PC-9 (cell line): ENCODE results near the gene DHRS4L2. TPM values are rescaled to one million over a fixed set of nuclear protein-coding genes. Genes with fewer than 3 reads are reported as not detected.
A peak's percentile ranks its signal among the peaks of the same experiment; 100 is the strongest.
"Not testable (repeated sequence)": the region's sequence is repeated elsewhere in the genome, so short reads cannot be mapped to it uniquely, and the experiment has no call there.

Experiments
- BruUV-seq: library from RNA; stranded (reverse); fragments of 400-500 nt; replicated peaks from 2 replicates; lab custom pipeline; 2021; lab: Mats Ljungman, UMichigan
- CTCF ChIA-PET: fragments of 300-600 bp; sonication (Branson Sonifier 250); formaldehyde crosslinking; loops from one replicate; lab custom pipeline; 2022; ENCODE audit warnings: antibody characterized with exemption; lab: Charles Lee
- POLR2A ChIA-PET: fragments of 300-600 bp; sonication (Branson Sonifier 250); formaldehyde crosslinking; loops from one replicate; lab custom pipeline; 2022; ENCODE audit warnings: antibody characterized with exemption; ENCODE audit not compliant: unreplicated experiment; lab: Charles Lee
- DNase-seq, 2 experiments: peaks; one replicate each; pipeline versions ENCODE4 v3.0.0 to v3.0.0-alpha.2; 2015 to 2022; ENCODE audit warnings: mixed read lengths in 1 of 2
- H2AFZ ChIP-seq: fragments of 200-600 bp; sonication (generic); 2 replicates; pipeline ENCODE4 v1.8.1; 2017; ENCODE audit warnings: antibody characterized with exemption
- H3F3A ChIP-seq: fragments of 200-600 bp; sonication (generic); 2 replicates; pipeline ENCODE4 v1.8.1; 2017; ENCODE audit warnings: antibody characterized with exemption, mild to moderate bottlenecking, low read depth; ENCODE audit not compliant: insufficient read depth
- H3K27ac ChIP-seq: fragments of 200-600 bp; sonication (generic); 2 replicates; pipeline ENCODE4 v1.6.1; 2016; ENCODE audit warnings: mixed run types
- H3K27me3 ChIP-seq: fragments of 200-600 bp; sonication (generic); 2 replicates; pipeline ENCODE4 v1.6.1; 2016; ENCODE audit warnings: low read depth, mixed run types; ENCODE audit not compliant: insufficient read depth
- H3K36me3 ChIP-seq: fragments of 200-600 bp; sonication (generic); 2 replicates; pipeline ENCODE4 v1.6.1; 2016; ENCODE audit warnings: low read depth, mixed run types
- H3K4me1 ChIP-seq: fragments of 200-600 bp; sonication (generic); replicated peaks from 2 replicates; pipeline ENCODE4 v1.6.1; 2016; ENCODE audit warnings: mixed run types; ENCODE audit not compliant: insufficient read depth
- H3K4me2 ChIP-seq: fragments of 200-600 bp; sonication (generic); 2 replicates; pipeline ENCODE4 v1.6.1; 2017; ENCODE audit warnings: mixed run types
- H3K4me3 ChIP-seq: fragments of 200-600 bp; sonication (generic); 2 replicates; pipeline ENCODE4 v1.6.1; 2016; ENCODE audit warnings: mixed run types
- H3K79me2 ChIP-seq: fragments of 200-600 bp; sonication (generic); 2 replicates; pipeline ENCODE4 v1.6.1; 2017; ENCODE audit warnings: low read depth, mixed run types
- H3K9me2 ChIP-seq: fragments of 200-600 bp; sonication (generic); 2 replicates; pipeline ENCODE4 v1.8.1; 2017; ENCODE audit warnings: mild to moderate bottlenecking; ENCODE audit not compliant: insufficient read depth
- H3K9me3 ChIP-seq: fragments of 200-600 bp; sonication (generic); 2 replicates; pipeline ENCODE4 v1.8.1; 2016; ENCODE audit warnings: low read depth; ENCODE audit not compliant: insufficient read depth
- H4K20me1 ChIP-seq: fragments of 200-600 bp; sonication (generic); 2 replicates; pipeline ENCODE4 v1.8.1; 2017; ENCODE audit not compliant: insufficient read depth
- CTCF ChIP-seq: fragments of 200-600 bp; sonication (generic); conservative IDR thresholded peaks from 2 replicates; pipeline ENCODE4 v1.6.1; 2017; ENCODE audit warnings: mixed run types, antibody characterized with exemption, mild to moderate bottlenecking, moderate library complexity
- EZH2 ChIP-seq: fragments of 200-600 bp; sonication (generic); IDR thresholded peaks from 2 replicates; pipeline ENCODE4 v1.8.0; 2017; ENCODE audit warnings: antibody characterized with exemption, low read depth
- intact Hi-C: fragments of 100-400 bp; cut with micrococcal nuclease; formaldehyde crosslinking; loops from one replicate; pipeline ENCODE4 v1.10.0; 2022; ENCODE audit not compliant: unreplicated experiment
- total RNA-seq: library from RNA; stranded (reverse); gene quantifications from 2 replicates; pipeline ENCODE4 v1.2.3, GENCODE V29; 2021

DHRS4L2 gene
- total RNA-seq, 1 experiment from 2014 or later = 14.8 TPM

GRCh38 chr14:24032727-24033418, 44.1 kb downstream of the DHRS4L2 start:
- TF ChIP-seq EZH2 (no peak), CTCF (no peak)
- ChIA-PET POLR2A (no interaction called here), CTCF (no interaction called here)
- Histone ChIP-seq H3K4me3 (no peak overlapping the region), H3K79me2 (no peaks in the 10 kb centered on the region), H3F3A (no peaks in the 10 kb centered on the region), H3K4me2 (no peak overlapping the region), H4K20me1 (no peaks in the 10 kb centered on the region), H3K4me1 (peaks cover 4% of the 10 kb centered on the region; the same call in 1 of the 2 replicates), H3K9me3 (no peaks in the 10 kb centered on the region), H3K27me3 (0 out of 2 replicates have a peak, but pooled peaks cover 1% of the 10 kb centered on the region), H3K36me3 (no peaks in the 10 kb centered on the region), H3K27ac (no peak overlapping the region), H3K9me2 (no peaks in the 10 kb centered on the region), H2AFZ (no peak overlapping the region)
- peak in 1 of 2 experiments; percentile 36 for DNase-seq
- intact Hi-C loops = no loop called here
- no TSS peak for BruUV-seq

- not testable (repeated sequence) for H2AFZ ChIP-seq
These were observed 47.0 kb downstream of the DHRS4L2 start for GRCh38 chr14:24035769-24036168.

GRCh38 chr14:24036169-24036962, 47.6 kb downstream of the DHRS4L2 start:
- ChIA-PET POLR2A (no interaction called here), CTCF (interaction anchor here (0.6 kb wide), 1 partner anchor 210 kb away, joined by 3 read pairs; no protein-coding TSS in a partner anchor)
- peak overlapping the region; percentile 77 for H3K4me2 ChIP-seq
- H3K79me2 ChIP-seq = no peaks in the 10 kb centered on the region
- TF ChIP-seq EZH2 (no peak), CTCF (peak; percentile 75)
- no TSS peak for BruUV-seq
- no peaks in the 10 kb centered on the region for H4K20me1 ChIP-seq
- H3K9me2 ChIP-seq = no peaks in the 10 kb centered on the region
- peak overlapping the region; percentile 78 for H2AFZ ChIP-seq
- peak; percentile 38 to 72 for DNase-seq
- no peaks in the 10 kb centered on the region for H3K27me3 ChIP-seq
- intact Hi-C loops = loop anchor here (2.0 kb wide), 2 partner anchors 22 to 448 kb away; no protein-coding TSS in a partner anchor
- no peaks in the 10 kb centered on the region for H3K9me3 ChIP-seq
- H3K4me1 ChIP-seq = peaks cover 4% of the 10 kb centered on the region; the same call in 1 of the 2 replicates
- peak overlapping the region; percentile 62 for H3K4me3 ChIP-seq
- H3F3A ChIP-seq = no peaks in the 10 kb centered on the region
- H3K27ac ChIP-seq = no peak overlapping the region
- H3K36me3 ChIP-seq = no peaks in the 10 kb centered on the region

More at GRCh38 chr14:24035769-24036168, 47.0 kb downstream of the DHRS4L2 start:
- H3F3A ChIP-seq, H3K27me3 ChIP-seq, DNase-seq, H3K79me2 ChIP-seq, H3K9me3 ChIP-seq, H3K9me2 ChIP-seq, CTCF ChIA-PET, H3K27ac ChIP-seq, H3K4me1 ChIP-seq, H4K20me1 ChIP-seq, POLR2A ChIA-PET, H3K36me3 ChIP-seq: not testable (repeated sequence)
- peak overlapping the region; percentile 77 for H3K4me2 ChIP-seq
- H3K4me3 ChIP-seq = peak overlapping the region; percentile 62; the same call in 1 of the 2 replicates
- TSS peak; percentile 39 for BruUV-seq
- intact Hi-C loops = loop anchor here (2.0 kb wide), 2 partner anchors 21 to 447 kb away; no protein-coding TSS in a partner anchor

- BruUV-seq, H3K9me2 ChIP-seq, POLR2A ChIA-PET, H3K9me3 ChIP-seq, DNase-seq, H3K27ac ChIP-seq, H3F3A ChIP-seq, H3K36me3 ChIP-seq, H3K4me1 ChIP-seq, H3K27me3 ChIP-seq, H4K20me1 ChIP-seq, H3K79me2 ChIP-seq: not testable (repeated sequence)
- CTCF ChIA-PET = interaction anchor here (0.6 kb wide), 1 partner anchor 209 kb away, joined by 3 read pairs; no protein-coding TSS in a partner anchor
- peak overlapping the region; percentile 78; the same call in 1 of the 2 replicates for H2AFZ ChIP-seq
- H3K4me2 ChIP-seq = peak overlapping the region; percentile 77
- intact Hi-C loops = loop anchor here (2.0 kb wide), 2 partner anchors 22 to 448 kb away; no protein-coding TSS in a partner anchor
- H3K4me3 ChIP-seq = peak overlapping the region; percentile 62
These were observed 48.4 kb downstream of the DHRS4L2 start for GRCh38 chr14:24036963-24037657.
